NOMO-1 (cell line): ENCODE measurements around the gene TCERG1.

Source experiments
- DNase-seq, 2 experiments: peaks; one replicate each; lab custom pipeline; 2025; ENCODE audit not compliant: unreplicated experiment in 2 of 2; lab: John Stamatoyannopoulos, UW

TCERG1 gene

GRCh38 chr5:146446861-146447733 is at the start of gene TCERG1:
TSS of gene TCERG1 (plus strand) at chr5:146447333. CDS start at chr5:146447350, 17 bp downstream.
- DNase-seq: peak; percentile 97 to 99

- no peak for DNase-seq
Observed at GRCh38 chr5:146398826-146399225, 48.3 kb upstream of the TCERG1 start.

GRCh38 chr5:146399481-146399880 is 47.7 kb upstream of the TCERG1 start:
- peak in 1 of 2 experiments; percentile 49 for DNase-seq

GRCh38 chr5:146400201-146400600 is 46.9 kb upstream of the TCERG1 start:
- no peak for DNase-seq

GRCh38 chr5:146401021-146401420 is 46.1 kb upstream of the TCERG1 start:
- no peak for DNase-seq

- DNase-seq: no peak
Observed at GRCh38 chr5:146402949-146403348, 44.2 kb upstream of the TCERG1 start.

GRCh38 chr5:146409054-146409671 is 38.0 kb upstream of the TCERG1 start:
- DNase-seq: no peak

- peak; percentile 51 to 68 for DNase-seq
Observed at GRCh38 chr5:146410272-146410671, 36.9 kb upstream of the TCERG1 start.

- no peak for DNase-seq
Observed at GRCh38 chr5:146419696-146420095, 27.4 kb upstream of the TCERG1 start.

GRCh38 chr5:146425023-146425422 is 22.1 kb upstream of the TCERG1 start:
- no peak for DNase-seq

GRCh38 chr5:146426305-146426704 is 20.8 kb upstream of the TCERG1 start:
- DNase-seq: no peak

GRCh38 chr5:146426853-146427618 is 20.1 kb upstream of the TCERG1 start:
- DNase-seq: peak; percentile 38 to 68

- no peak for DNase-seq
Observed at GRCh38 chr5:146427619-146427997, 19.5 kb upstream of the TCERG1 start.

GRCh38 chr5:146428658-146429057 is 18.5 kb upstream of the TCERG1 start:
- peak; percentile 43 to 70 for DNase-seq

GRCh38 chr5:146440353-146440752 is 6.8 kb upstream of the TCERG1 start:
- DNase-seq: no peak

GRCh38 chr5:146440870-146441495 is 6.2 kb upstream of the TCERG1 start:
- no peak for DNase-seq

GRCh38 chr5:146441896-146442295 is 5.2 kb upstream of the TCERG1 start:
- DNase-seq: no peak

- DNase-seq: peak; percentile 44 to 49
Observed at GRCh38 chr5:146447734-146448380, 724 bp downstream of the TCERG1 start.

- no peak for DNase-seq
Observed at GRCh38 chr5:146448783-146449519, 1.8 kb downstream of the TCERG1 start.

- peak in 1 of 2 experiments; percentile 60 for DNase-seq
Observed at GRCh38 chr5:146450002-146450401, 2.9 kb downstream of the TCERG1 start.
